Left ventricle myocardium inferior (tissue), 1 donor: ENCODE measurements around the gene OXTR. TPM values are rescaled to one million over a fixed set of nuclear protein-coding genes. Genes with fewer than 3 reads are reported as not detected.

ENCODE experiments used
- DNase-seq: peaks from one replicate; pipeline ENCODE4 v3.0.0-alpha.2; 2020
- H3K27ac ChIP-seq: fragments of 200-600 bp; replicated peaks from 2 replicates; pipeline ENCODE4 v1.8.0; 2021
- H3K27me3 ChIP-seq: fragments of 200-600 bp; 2 replicates; pipeline ENCODE4 v1.8.0; 2021; ENCODE audit warnings: low read depth
- H3K36me3 ChIP-seq: fragments of 200-600 bp; 2 replicates; pipeline ENCODE4 v1.8.0; 2021
- H3K4me1 ChIP-seq: fragments of 200-600 bp; 2 replicates; pipeline ENCODE4 v1.8.0; 2021
- H3K4me3 ChIP-seq: fragments of 200-600 bp; 2 replicates; pipeline ENCODE4 v1.8.0; 2021; ENCODE audit warnings: mild to moderate bottlenecking, moderate library complexity
- H3K9me3 ChIP-seq: fragments of 200-600 bp; replicated peaks from 2 replicates; pipeline ENCODE4 v1.8.0; 2021
- CTCF ChIP-seq: fragments of 200-600 bp; IDR thresholded peaks from 2 replicates; pipeline ENCODE4 v1.8.0; 2021; ENCODE audit warnings: antibody characterized with exemption, mild to moderate bottlenecking, borderline replicate concordance
- intact Hi-C: fragments of 100-400 bp; cut with micrococcal nuclease; formaldehyde crosslinking; loops from one replicate; pipeline ENCODE4 v1.11.0; 2022
- total RNA-seq: library from RNA; stranded (reverse); fragmentation: NEBNext Ultra II Directional; extraction: Animal tissue kit (Norgen Biotek cat#: 25700); gene quantifications from one replicate; pipeline ENCODE4 v1.2.1, GENCODE V29; 2021
- donor health status: DM: no; HTN: yes; CAD: no; lungs with severe emphysema.

OXTR gene
- total RNA-seq, 1 donor from 2014 or later, result 0.14 TPM

- peaks cover 35% of the 10 kb centered on the region for H3K27me3 ChIP-seq
- H3K4me3 ChIP-seq, result no peak overlapping the region
- no peak overlapping the region for H3K27ac ChIP-seq
- H3K9me3 ChIP-seq, result no peaks in the 10 kb centered on the region
- no peak for DNase-seq
- TF ChIP-seq CTCF, result no peak
- H3K36me3 ChIP-seq, result no peaks in the 10 kb centered on the region
- intact Hi-C loops, result no loop called here
- peaks cover 24% of the 10 kb centered on the region for H3K4me1 ChIP-seq
Observed at GRCh38 chr3:8764528-8764927, 4.9 kb downstream of the OXTR start.

GRCh38 chr3:8762607-8763377, 6.6 kb downstream of the OXTR start:
- Histone ChIP-seq H3K9me3 (no peaks in the 10 kb centered on the region), H3K4me3 (no peak overlapping the region), H3K27ac (no peak overlapping the region), H3K27me3 (peaks cover 18% of the 10 kb centered on the region), H3K36me3 (no peaks in the 10 kb centered on the region), H3K4me1 (peaks cover 7% of the 10 kb centered on the region)
- intact Hi-C loops, result no loop called here
- no peak for TF ChIP-seq CTCF
- no peak for DNase-seq

DNA sequence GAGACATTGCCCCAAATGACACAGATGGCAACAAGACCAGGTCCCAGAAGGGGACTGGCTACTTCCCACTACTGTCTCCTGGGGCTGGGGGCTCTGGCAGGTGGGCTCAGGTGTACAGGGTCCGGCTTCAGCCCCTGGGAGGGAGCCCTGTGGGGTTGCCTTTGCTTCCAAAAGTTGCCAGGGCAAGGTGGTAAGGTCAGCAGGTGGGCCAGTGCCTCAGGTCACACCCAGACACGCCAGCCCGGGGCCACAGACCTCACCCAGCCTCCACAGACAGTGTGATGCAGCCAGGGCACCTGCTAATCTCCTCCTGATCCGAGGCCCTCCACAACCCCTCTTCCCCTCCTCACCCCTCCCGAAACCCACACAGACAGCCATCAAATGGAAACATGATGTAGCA, 7.5 kb downstream of the OXTR start:
- intact Hi-C loops, result no loop called here
- TF ChIP-seq CTCF, result no peak

GRCh38 chr3:8760506-8760905, 8.9 kb downstream of the OXTR start:
- no peak for DNase-seq
- intact Hi-C loops, result no loop called here

More for the DNA sequence above, 7.5 kb downstream of the OXTR start:
- DNase-seq, result no peak
- Histone ChIP-seq H3K27ac (no peak overlapping the region), H3K36me3 (no peaks in the 10 kb centered on the region), H3K9me3 (no peaks in the 10 kb centered on the region), H3K4me1 (no peaks in the 10 kb centered on the region), H3K4me3 (no peak overlapping the region), H3K27me3 (peaks cover 9% of the 10 kb centered on the region)

DNA sequence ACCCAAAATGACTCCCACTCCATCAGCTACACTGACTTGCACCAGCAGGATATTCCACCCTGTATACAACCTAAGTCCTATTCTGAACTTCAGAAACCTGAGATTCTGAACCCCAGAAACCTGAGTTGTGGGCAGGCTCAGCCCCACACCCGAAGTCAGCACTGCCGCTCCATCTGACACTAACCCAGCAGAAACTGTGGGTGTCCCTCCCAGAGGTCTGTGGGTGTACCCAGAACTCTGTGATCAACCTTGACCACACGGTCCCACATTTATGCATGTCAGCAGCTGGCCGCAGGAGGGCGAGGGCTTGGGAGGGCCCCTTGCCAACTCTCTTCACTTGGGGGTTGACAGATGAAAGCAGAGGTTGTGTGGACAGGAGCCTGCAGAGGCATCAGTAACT, 9.3 kb downstream of the OXTR start:
- Histone ChIP-seq H3K9me3 (no peaks in the 10 kb centered on the region), H3K4me1 (no peaks in the 10 kb centered on the region), H3K36me3 (no peaks in the 10 kb centered on the region), H3K4me3 (no peak overlapping the region), H3K27ac (no peak overlapping the region), H3K27me3 (no peaks in the 10 kb centered on the region)
- DNase-seq, result no peak
- TF ChIP-seq CTCF, result no peak
- intact Hi-C loops, result no loop called here

More at GRCh38 chr3:8760506-8760905, 8.9 kb downstream of the OXTR start:
- TF ChIP-seq CTCF, result no peak
- H3K4me1 ChIP-seq, result no peaks in the 10 kb centered on the region
- H3K27ac ChIP-seq, result no peak overlapping the region
- no peaks in the 10 kb centered on the region for H3K27me3 ChIP-seq
- H3K36me3 ChIP-seq, result no peaks in the 10 kb centered on the region
- no peaks in the 10 kb centered on the region for H3K9me3 ChIP-seq
- H3K4me3 ChIP-seq, result no peak overlapping the region
